D721Med (cell line): ENCODE data around the gene RASL10A.

Experiments
- DNase-seq: peaks from one replicate; pipeline ENCODE4 v3.0.0; 2011; ENCODE audit warnings: low spot score; ENCODE audit not compliant: insufficient read length
- FAIRE-seq: peaks from 2 replicates; lab custom pipeline; 2011; peaks lifted over from hg19 to GRCh38; lab: Jason Lieb, UNC
- CTCF ChIP-seq: IDR thresholded peaks from 2 replicates; pipeline ENCODE4 v1.5.1; 2012; ENCODE audit warnings: mild to moderate bottlenecking, control low read depth; ENCODE audit not compliant: insufficient read depth; ENCODE audit errors: missing control alignments

RASL10A gene

GRCh38 chr22:29332886-29333496 is 17.5 kb upstream of the RASL10A start:
- TF ChIP-seq CTCF, result no peak
- FAIRE-seq (no peak), DNase-seq (no peak)

DNA sequence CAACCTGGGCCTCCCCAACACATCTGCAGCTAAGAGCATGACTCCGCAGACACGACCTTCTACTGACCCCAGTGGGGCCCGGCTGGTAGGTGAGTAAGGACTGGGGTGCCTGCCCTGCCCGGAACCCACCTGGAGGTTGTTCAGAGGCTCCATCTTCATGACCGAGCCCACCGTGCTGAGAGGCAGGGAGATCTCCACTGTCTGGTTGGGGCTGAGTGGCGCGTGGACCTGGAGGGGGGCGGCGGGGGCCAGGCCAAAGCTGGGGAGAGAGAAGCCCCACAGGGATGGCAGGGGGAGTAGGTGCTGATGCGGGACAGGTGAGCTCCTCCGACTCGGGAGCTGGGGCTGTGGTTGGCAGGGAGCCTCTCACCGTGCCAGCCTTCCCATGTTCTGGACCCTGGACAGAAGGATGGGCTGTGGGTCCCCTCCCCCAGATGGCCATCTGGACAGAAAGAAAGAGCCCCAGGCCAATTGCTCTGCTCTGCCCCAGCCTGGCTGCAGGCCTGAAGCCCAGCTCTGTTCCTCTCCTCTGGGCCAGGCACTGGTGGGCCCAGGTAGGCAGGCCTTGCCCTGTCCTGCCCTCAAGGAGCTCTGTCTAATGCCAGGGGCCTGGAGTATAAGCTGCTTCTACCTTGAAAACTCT is 16.3 kb upstream of the RASL10A start:
- DNase-seq, result no peak
- TF ChIP-seq CTCF, result no peak
- FAIRE-seq, result no peak

- no peak for DNase-seq
- FAIRE-seq, result no peak
- no peak for TF ChIP-seq CTCF
These were observed 15.7 kb upstream of the RASL10A start for GRCh38 chr22:29331213-29331612.

- FAIRE-seq (no peak), DNase-seq (no peak)
- TF ChIP-seq CTCF, result no peak
These were observed 15.3 kb upstream of the RASL10A start for GRCh38 chr22:29330753-29331152.

DNA sequence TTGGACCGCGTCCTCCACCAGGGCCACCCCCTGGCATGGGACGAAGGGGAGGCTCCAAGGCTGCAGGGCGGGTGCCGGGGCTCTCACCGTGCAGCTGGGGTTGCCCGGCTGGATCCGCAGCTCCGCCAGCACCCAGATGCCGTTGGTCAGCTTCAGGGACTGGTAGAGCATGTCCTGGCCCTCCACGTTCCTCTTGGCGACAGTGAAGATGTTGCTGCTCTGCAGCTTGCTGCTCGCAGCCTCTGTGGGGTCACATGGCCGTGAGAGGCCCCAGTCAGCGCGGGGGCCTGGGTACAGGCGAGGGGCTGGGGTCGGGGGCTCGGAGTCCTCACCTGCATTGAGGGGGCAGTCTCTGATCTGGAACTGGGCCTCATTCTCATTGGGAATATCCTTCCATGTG is 14.8 kb upstream of the RASL10A start:
- DNase-seq (no peak), FAIRE-seq (no peak)
- no peak for TF ChIP-seq CTCF

GRCh38 chr22:29329581-29329980 is 14.1 kb upstream of the RASL10A start:
- no peak for FAIRE-seq
- TF ChIP-seq CTCF, result no peak
- DNase-seq, result no peak
